ENCODE measurements around the gene ADAMTS18. TPM values are rescaled to one million over a fixed set of nuclear protein-coding genes. Genes with fewer than 3 reads are reported as not detected.

Gene ADAMTS18
- total and polyA plus RNA-seq, 2 of the 8 experiments (the other 6 are each of a cell fraction or from before 2014, with no cell fraction given) = 0.05 to 0.19 TPM

- Histone ChIP-seq H3K79me2 (ENCODE audit: control insufficient read depth in 1 of 2, insufficient read depth in 2 of 2, low read length in 2 of 2) (no peaks in the 10 kb centered on the region), H2BK120ac (replicated peaks; ENCODE audit: low read depth, low read length) (no peak overlapping the region), H3K4me3 (ENCODE audit: extremely low read depth in 1 of 4, insufficient read depth in 2 of 4, low read depth in 3 of 4, low read length in 4 of 4) (no peak overlapping the region), H4K91ac (replicated peaks; ENCODE audit: insufficient read length, low read length) (no peak overlapping the region), H2AK5ac (ENCODE audit: low read depth, low read length) (no peak overlapping the region), H3K27me3 (replicated peaks in 1 of 4; ENCODE audit: control insufficient read depth in 3 of 4, extremely low read depth in 1 of 4, insufficient read depth in 3 of 4, low read length in 3 of 4) (peaks cover 0 to 1% (median 0%) of the 10 kb centered on the region in 4 experiments; a peak in 1 of 7 replicates), H2BK5ac (ENCODE audit: low read depth, low read length) (no peak overlapping the region), H3K9ac (replicated peaks in 1 of 4; ENCODE audit: extremely low read depth in 1 of 4, low read depth in 3 of 4, low read length in 3 of 4) (no peak overlapping the region), H2AFZ (ENCODE audit: low read length) (no peak overlapping the region), H3K4ac (replicated peaks; ENCODE audit: insufficient read length, low read depth, low read length) (no peak overlapping the region), H3K9me3 (ENCODE audit: insufficient read depth in 2 of 2, low read depth in 1 of 2, low read length in 1 of 2) (no peaks in the 10 kb centered on the region), H3K56ac (replicated peaks; ENCODE audit: insufficient read length, low read depth, low read length) (no peak overlapping the region), H3K27ac (ENCODE audit: low read depth, low read length) (no peak overlapping the region), H3K18ac (ENCODE audit: extremely low read depth, low read length) (no peak overlapping the region), H3K23me2 (ENCODE audit: low read depth, low read length) (no peaks in the 10 kb centered on the region), H3K14ac (ENCODE audit: insufficient read length) (no peak overlapping the region), H4K8ac (ENCODE audit: extremely low read depth, insufficient read depth, low read length) (no peak overlapping the region), H3K79me1 (ENCODE audit: low read depth, low read length) (no peaks in the 10 kb centered on the region), H4K20me1 (replicated peaks in 1 of 2; ENCODE audit: control insufficient read depth in 1 of 2, insufficient read depth in 2 of 2, low read length in 2 of 2) (no peaks in the 10 kb centered on the region), H3K4me2 (ENCODE audit: insufficient read depth in 1 of 2, low read depth in 2 of 2, low read length in 2 of 2) (no peak overlapping the region), H3K36me3 (ENCODE audit: control insufficient read depth in 2 of 4, insufficient read depth in 4 of 4, low read length in 3 of 4) (no peaks in the 10 kb centered on the region), H3K4me1 (replicated peaks in 1 of 4; ENCODE audit: control insufficient read depth in 3 of 4, insufficient read depth in 4 of 4, low read length in 3 of 4) (no peaks in the 10 kb centered on the region; a peak in 1 of 7 replicates), H4K5ac (ENCODE audit: insufficient read length, low read depth, low read length) (no peak overlapping the region), H2BK15ac (ENCODE audit: low read length) (no peak overlapping the region), H3K23ac (ENCODE audit: insufficient read length) (no peak overlapping the region), H2BK12ac (ENCODE audit: low read depth, low read length) (no peak overlapping the region), H2BK20ac (ENCODE audit: low read length) (no peak overlapping the region)
- DNase-seq (ENCODE audit: low read depth in 1 of 2, low spot score in 2 of 2) (no peak), FAIRE-seq (no peak)
- ChIA-PET CTCF (ENCODE audit: partially characterized antibody) (no interaction called here), POLR2A (ENCODE audit: partially characterized antibody) (no interaction called here)
- 95% methylated on average over 5 of the region's 5 CpGs; no CpG with 5 or more reads in 1 of the 2 experiments for whole genome bisulfite sequencing, 2 experiments (ENCODE audit: extremely low coverage in 1 of 2, insufficient coverage in 1 of 2, insufficient read length in 1 of 2, insufficient replicate concordance in 2 of 2, low coverage in 1 of 2, low lambda C conversion rate in 2 of 2, missing lambda C conversion rate in 1 of 2)
- TF ChIP-seq USF2 (IDR thresholded peaks at IDR 0.05; ENCODE audit: low read length) (no peak), CTCF (IDR thresholded peaks at IDR 0.05; ENCODE audit: control extremely low read depth in 1 of 3, insufficient read depth in 1 of 3, low read depth in 1 of 3, low read length in 3 of 3) (no peak), SP4 (IDR thresholded peaks at IDR 0.05; ENCODE audit: low read length) (no peak), EP300 (IDR thresholded peaks at IDR 0.05; ENCODE audit: borderline replicate concordance in 1 of 2, low read depth in 2 of 2, low read length in 2 of 2) (no peak), HDAC2 (IDR thresholded peaks at IDR 0.05; ENCODE audit: borderline replicate concordance in 1 of 2, low read depth in 2 of 2, low read length in 2 of 2) (no peak), CBX5 (IDR thresholded peaks at IDR 0.05; ENCODE audit: low read depth, low read length) (no peak), RNF2 (IDR thresholded peaks at IDR 0.05; ENCODE audit: borderline replicate concordance, low read depth, low read length, missing control alignments, poor library complexity, severe bottlenecking) (no peak), ASH2L (IDR thresholded peaks at IDR 0.05; ENCODE audit: low read length) (no peak), JUN (IDR thresholded peaks at IDR 0.05; ENCODE audit: low read depth, low read length) (no peak), KDM1A (IDR thresholded peaks at IDR 0.05; ENCODE audit: borderline replicate concordance, low read length) (no peak)
Observed at GRCh38 chr16:77297996-77298395, 136.8 kb downstream of the ADAMTS18 start.

Data from H1 (cell line).